Fibroblast of upper back skin (primary cell): ENCODE measurements around the gene ABCC12.

ENCODE experiments used
- DNase-seq: peaks from one replicate; pipeline ENCODE4 v3.0.0-alpha.2; 2013

ABCC12 gene

GRCh38 chr16:48165961-48166578 lies 10.3 kb upstream of the ABCC12 start:
- peak; percentile 20 for DNase-seq

DNA sequence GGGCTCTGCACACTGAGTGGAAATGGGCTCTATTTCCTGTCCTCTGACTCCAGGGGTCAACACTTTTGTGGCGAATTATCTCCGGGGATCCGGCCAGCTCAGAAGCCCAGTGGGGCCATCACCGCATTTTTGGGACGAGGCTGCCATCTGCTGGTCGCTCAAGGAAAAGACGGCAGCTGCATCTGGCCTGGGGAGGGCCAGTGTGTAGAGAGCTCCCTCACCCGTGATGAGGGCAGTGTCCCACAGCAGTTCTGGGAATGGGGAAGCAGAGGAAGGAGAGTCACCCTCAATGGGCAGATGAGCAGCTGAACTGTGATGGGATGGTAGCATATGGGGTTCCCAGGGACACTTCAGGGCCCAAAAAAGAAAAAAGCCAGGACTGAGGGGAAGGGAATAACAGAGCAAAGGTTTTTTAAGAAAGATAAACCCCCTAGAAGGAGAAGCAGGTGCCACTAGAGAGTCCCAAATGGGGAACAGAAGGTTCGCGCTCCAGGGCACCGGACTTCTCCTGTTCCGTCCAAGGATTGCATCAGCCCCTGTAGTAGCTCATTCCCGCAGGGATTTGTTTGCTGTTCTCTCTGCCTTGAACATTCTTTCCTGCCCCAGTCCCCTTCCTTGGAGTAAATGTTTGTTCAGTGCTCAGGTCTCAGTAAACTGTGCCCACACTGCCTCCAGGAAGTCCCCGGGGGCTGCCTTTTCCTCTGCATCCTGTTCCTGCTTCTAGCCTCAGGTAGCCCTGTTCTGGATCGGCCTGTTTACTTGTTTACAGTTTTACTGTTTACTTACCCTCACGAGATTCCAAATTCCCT lies 9.3 kb upstream of the ABCC12 start:
- DNase-seq = peak; percentile 73

- DNase-seq = no peak
Measured at GRCh38 chr16:48162839-48163410, 7.1 kb upstream of the ABCC12 start.

- DNase-seq = no peak
Measured at GRCh38 chr16:48161906-48162305, 6.1 kb upstream of the ABCC12 start.

- no peak for DNase-seq
Measured at GRCh38 chr16:48160575-48160974, 4.8 kb upstream of the ABCC12 start.

- DNase-seq = peak; percentile 84
Measured at GRCh38 chr16:48158296-48158695, 2.5 kb upstream of the ABCC12 start.

- DNase-seq = no peak
Measured at GRCh38 chr16:48157794-48158193, 2.0 kb upstream of the ABCC12 start.

DNA sequence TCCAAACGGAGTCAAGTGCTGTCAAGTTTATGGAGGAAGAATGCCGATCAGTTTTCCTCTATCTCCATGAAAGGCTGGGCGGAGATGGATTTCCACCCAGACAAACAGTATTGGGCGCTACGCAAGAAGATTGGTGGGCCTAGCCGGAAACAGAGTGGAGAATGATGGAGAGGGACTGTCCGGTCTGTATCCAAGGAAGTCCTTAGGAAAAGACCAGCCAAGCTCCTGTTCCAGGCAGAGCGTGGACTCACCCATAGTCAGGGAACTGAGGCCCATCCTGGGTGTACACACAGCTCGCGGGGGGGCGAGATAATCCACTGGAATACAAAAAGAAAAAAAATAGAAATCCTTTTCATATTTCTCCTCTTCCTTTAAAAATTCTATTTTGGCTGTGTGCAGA lies 1.5 kb upstream of the ABCC12 start:
- DNase-seq = no peak

- DNase-seq = peak; percentile 78
Measured at GRCh38 chr16:48156790-48157209, 1.0 kb upstream of the ABCC12 start.

- DNase-seq = no peak
Measured at GRCh38 chr16:48153774-48154173, 2.0 kb downstream of the ABCC12 start.

GRCh38 chr16:48152226-48152625 lies 3.6 kb downstream of the ABCC12 start:
- no peak for DNase-seq

- no peak for DNase-seq
Measured at GRCh38 chr16:48150707-48151106, 5.1 kb downstream of the ABCC12 start.

DNA sequence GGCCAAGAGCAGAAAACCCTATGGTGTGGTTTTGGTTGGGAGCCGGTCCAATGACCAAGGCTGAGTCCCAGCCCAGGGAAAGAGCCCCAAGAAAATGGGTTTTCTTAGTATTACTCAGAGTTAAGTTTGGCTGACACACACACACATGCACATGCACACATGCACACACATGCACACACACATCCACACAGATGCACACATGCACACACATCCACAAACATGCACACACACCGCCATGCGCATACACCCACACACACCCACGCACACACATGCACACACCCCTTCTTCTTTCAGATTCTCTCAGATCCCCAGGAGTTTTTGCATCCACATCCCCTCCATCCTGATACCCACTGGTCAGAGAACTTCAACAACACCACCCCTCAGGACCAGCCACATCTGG lies 9.1 kb downstream of the ABCC12 start:
- DNase-seq = no peak

GRCh38 chr16:48146131-48146530 lies 9.7 kb downstream of the ABCC12 start:
- DNase-seq = no peak

DNA sequence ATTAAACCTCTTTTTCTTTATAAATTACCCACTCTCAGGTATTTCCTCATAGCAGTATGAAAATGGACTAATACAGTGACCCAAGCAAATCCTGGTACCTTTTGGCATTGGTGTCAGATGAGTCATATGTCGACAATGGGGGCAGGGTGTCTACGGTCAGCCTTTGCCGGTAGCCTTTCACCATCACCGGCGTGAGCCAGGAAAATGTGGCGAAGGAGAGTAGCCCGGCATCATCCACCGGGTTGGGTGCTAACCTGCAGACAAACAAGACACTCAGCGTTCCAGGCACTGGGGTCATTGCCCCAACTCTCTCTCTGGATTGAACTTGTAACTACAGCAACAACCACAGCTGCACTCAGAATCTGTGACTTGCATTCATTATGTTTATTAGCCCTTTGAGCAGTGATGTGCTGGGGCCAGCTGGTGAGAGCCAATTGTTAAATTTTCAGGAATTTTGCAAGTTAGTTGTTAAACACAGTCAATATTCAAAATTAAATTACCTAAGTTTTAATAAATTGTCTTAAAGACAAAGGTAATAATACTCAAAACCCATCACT lies 11.9 kb downstream of the ABCC12 start:
- no peak for DNase-seq

- no peak for DNase-seq
Measured at GRCh38 chr16:48140821-48141220, 15.0 kb downstream of the ABCC12 start.

DNA sequence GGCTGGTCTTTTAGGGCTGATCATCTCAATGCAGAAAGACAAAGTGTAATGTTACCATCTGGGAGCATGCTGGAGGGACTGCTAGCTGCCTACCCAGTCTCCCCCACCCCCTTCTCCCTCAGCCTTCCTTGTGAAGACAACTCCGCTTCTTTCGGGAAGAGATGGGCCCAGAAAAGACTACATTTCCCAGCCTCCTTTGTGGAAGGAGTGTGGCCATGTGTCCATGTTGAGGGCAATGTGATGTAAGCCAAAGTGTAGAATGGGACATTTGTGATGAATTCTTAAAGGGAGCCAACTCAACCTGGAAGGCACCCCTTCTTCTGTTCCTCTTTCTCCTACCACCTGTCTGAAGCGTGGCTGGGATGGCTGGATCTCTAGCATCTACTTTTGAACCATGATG lies 16.3 kb downstream of the ABCC12 start:
- DNase-seq = no peak

- no peak for DNase-seq
Measured at GRCh38 chr16:48138543-48138942, 17.2 kb downstream of the ABCC12 start.

GRCh38 chr16:48137822-48138221 lies 18.0 kb downstream of the ABCC12 start:
- DNase-seq = no peak

- DNase-seq = no peak
Measured at GRCh38 chr16:48136547-48137360, 19.0 kb downstream of the ABCC12 start.

DNA sequence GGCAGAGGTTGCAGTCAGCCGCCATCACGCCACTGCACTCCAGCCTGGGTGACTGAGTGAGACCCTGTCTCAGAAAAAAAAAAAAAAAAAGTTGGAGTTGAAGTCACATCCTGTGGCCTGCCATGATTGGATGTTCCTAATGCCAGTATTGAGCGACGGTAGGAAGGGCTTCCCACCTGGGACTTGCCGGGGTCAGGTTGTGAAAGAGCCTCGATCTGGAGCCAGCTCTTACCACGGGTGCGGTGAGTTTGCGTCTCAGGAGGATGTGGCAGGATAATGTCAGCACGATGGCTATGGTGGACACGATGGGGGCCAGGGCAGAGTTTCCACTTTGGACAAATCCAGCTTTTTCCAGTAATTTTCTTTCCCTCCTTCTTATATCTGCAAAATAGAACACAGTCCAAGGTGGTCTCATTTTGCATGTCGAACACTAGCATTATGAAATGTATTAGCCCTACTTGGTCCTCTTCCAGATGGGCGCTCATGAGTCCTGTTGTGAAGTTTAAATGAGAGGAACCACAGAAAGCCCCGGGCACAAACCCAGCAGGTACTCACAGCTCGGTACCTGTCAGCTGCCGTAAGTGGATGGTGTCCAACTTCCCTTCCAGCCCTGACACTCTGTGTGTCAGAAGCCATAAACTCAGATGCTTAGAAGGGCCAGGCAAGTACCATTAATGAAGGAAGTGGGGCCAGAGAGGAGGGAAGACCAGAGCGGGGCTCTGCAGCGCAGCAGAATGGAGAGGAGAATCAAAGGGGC lies 22.2 kb downstream of the ABCC12 start:
- DNase-seq = no peak

DNA sequence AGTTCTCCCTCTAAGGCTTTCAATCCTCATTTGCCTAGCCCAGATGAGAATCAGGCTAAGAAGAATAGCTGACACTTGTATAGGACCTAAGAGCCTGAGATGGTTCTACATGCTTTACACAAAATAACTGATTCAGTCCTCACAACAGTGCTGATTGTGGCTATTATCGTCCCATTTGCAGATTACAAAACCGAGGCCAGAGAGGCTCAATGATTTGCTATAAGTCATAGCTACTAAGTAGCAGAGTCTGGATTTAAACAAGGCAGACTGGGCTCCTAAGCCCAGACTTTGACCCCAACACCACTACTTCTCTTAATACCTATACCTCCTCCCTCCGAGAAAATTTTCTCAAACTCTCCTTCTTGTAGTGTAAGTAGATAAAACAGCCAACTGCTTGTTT lies 23.1 kb downstream of the ABCC12 start:
- DNase-seq = no peak
